Heart left ventricle (tissue), 13 donors: ENCODE results near the gene MALRD1.

ENCODE experiments used
- POLR2A ChIP-seq, 2 donors: fragments of 450-650 bp; IDR thresholded peaks; one replicate each; pipeline ENCODE4 v1.6.1; 2017; ENCODE audit warnings: antibody characterized with exemption in 2 of 2, mild to moderate bottlenecking in 2 of 2, moderate library complexity in 2 of 2
- TF ChIP-seq, protein P1 (sequence below), 12 donors: fragments of 200-600 bp; sonication (generic) in 4 of 12; IDR thresholded peaks; one replicate each; pipeline versions ENCODE4 v1.5.0 to v1.8.0; 2018 to 2022; ENCODE audit warnings: antibody characterized with exemption in 12 of 12, mild to moderate bottlenecking in 5 of 12
- donor health status: ischemic (EF 13 %, LVEDD 7.1; RV severe dilation, severe dysfunction).
- donor health status: DM: no; HTN: yes; CAD: no.
- donor health status: DM: no; HTN: no; CAD: no.
- donor health status: ischemic (EF 25% LVEDD 6.9; RV normal size, moderate dysfunction).
- donor health status: ischemic (EF 25% LVEDD 5.7; RV mildly dilated, moderate dysfunction).
- donor health status: ischemic (EF 35%, LVEDD 5.7; RV mildly dilated, moderate dysfunction).
- donor health status: nonischemic (EF 11% LVEDD 7.7; RV severe dilation, severe dysfunction).
- donor health status: DM: yes; HTN: yes; CAD: no.
- donor health status: PGD.
- donor health status: ischemic (EF 29% LVEDD 5.4; RV normal size, mild dysfunction).
- donor health status: nonischemic (EF 23%, LVEDD 6.1; RV moderate dilation, normal function).

DNA sequence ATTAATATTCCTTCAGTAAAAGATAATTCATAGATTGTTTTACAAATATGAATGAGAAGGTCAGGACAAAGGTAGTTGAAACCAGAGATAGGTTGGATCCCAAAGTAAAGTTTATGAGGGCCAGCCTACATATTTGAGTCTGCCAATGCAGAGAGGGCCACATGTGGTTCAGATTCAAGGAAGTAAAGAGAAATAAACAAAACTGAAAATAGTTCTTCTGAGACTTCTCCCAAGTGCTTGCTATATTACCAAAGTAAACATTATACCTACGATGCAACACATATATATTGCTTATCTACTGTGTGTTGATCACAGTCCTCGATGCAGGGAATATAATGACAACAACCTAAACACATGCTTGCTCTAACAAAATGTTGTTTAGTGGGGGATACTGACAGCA, 109.8 kb downstream of the MALRD1 start:
- TF ChIP-seq, protein P1, sequence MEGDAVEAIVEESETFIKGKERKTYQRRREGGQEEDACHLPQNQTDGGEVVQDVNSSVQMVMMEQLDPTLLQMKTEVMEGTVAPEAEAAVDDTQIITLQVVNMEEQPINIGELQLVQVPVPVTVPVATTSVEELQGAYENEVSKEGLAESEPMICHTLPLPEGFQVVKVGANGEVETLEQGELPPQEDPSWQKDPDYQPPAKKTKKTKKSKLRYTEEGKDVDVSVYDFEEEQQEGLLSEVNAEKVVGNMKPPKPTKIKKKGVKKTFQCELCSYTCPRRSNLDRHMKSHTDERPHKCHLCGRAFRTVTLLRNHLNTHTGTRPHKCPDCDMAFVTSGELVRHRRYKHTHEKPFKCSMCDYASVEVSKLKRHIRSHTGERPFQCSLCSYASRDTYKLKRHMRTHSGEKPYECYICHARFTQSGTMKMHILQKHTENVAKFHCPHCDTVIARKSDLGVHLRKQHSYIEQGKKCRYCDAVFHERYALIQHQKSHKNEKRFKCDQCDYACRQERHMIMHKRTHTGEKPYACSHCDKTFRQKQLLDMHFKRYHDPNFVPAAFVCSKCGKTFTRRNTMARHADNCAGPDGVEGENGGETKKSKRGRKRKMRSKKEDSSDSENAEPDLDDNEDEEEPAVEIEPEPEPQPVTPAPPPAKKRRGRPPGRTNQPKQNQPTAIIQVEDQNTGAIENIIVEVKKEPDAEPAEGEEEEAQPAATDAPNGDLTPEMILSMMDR (IDR thresholded peaks at IDR 0.05) = no peak
- no peak for TF ChIP-seq POLR2A (IDR thresholded peaks at IDR 0.05)
